Stimulated activated CD8-positive, alpha-beta memory T cell treated with anti-CD3 and anti-CD28 coated beads, Interleukin-15, amount 100 ng/mL, for 1 hour (primary cell): Measurements from ENCODE around the gene ANGPTL5.
"Not testable (repeated sequence)": the region's sequence is repeated elsewhere in the genome, so short reads cannot be mapped to it uniquely, and the experiment has no call there.

Source experiments
- DNase-seq: peaks from one replicate; pipeline ENCODE4 v3.0.0-alpha.2; 2020; ENCODE audit warnings: low read depth

The ANGPTL5 gene

DNA sequence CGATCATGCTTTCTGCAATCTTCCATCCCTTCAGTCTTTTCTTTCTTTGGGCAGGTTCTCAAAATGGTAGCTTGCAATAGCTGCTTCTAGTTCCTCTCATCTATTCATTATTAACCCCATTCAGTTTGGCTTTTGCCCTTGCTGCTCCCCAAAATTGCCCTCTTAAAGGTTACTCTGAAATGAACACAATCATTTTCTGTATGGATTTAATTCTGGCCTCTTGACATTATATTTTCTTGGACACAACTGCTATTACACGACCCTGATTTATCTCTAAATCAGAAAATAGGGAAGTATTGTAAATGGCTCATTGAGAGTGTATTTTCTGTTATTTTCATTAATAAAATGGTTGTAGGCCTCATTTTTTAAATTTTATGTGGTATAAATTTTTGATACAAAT is at the start of gene ANGPTL5:
Gene ANGPTL5, minus strand, starts transcription at position 101 of the 400 bp plus-strand sequence. CDS start 8,613 bp downstream, outside the sequence.
- DNase-seq = no peak

DNA sequence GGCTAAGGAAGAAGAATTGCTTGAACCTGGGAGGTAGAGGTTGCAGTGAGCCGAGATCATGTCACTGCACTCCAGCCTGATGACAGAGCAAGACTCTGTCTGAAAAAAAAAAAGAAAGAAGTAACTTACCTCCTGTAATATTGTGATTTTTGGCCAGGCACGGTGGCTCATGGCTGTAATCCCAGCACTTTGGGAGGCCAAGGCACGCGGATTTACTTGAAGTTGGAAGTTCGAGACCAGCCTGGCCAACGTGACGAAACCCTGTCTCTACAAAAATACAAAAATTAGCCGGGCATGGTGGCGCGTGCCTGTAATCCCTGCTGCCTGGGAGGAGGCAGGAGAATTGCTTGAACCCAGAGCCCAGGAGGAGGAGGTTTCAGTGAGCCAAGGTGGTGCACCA is 47.9 kb upstream of the ANGPTL5 start:
- not testable (repeated sequence) for DNase-seq

DNA sequence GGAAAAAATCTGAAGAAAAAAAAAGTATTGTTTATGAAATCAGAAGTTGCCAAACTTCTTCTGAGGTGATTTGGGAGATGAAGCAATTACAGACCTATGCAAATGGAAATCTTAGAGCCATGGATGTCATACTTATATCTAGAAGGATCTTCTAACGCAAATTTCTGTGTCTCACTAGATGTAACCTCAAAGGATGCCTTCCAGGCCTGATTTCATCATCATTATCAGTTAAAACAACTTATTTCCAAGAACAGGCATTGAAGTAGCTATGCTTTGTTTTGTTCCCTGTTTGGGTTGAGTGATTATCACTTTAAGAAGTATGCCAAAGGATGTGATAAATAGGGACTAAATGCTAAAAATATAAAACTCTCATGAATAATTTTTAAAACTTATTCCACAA is 43.9 kb upstream of the ANGPTL5 start:
- DNase-seq = no peak

DNA sequence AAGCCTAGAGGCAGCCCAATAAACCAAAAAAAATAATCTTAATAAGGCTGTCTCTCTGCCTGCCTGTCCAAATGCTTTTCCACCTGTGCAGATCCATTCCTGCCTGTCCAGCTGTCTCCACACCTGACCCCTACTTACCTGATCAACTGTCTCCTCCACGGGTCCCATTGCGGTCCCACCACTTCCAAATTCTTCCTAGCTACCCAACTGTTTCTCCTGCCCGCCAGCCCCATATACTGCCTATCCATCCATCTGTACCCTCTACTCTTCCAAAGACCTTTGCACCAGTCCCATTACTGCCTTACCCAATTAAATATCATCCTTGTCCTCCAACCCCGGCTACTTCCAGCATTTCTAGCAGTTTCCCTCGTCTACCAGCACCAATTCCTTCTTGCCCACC is 39.4 kb upstream of the ANGPTL5 start:
- DNase-seq = no peak

DNA sequence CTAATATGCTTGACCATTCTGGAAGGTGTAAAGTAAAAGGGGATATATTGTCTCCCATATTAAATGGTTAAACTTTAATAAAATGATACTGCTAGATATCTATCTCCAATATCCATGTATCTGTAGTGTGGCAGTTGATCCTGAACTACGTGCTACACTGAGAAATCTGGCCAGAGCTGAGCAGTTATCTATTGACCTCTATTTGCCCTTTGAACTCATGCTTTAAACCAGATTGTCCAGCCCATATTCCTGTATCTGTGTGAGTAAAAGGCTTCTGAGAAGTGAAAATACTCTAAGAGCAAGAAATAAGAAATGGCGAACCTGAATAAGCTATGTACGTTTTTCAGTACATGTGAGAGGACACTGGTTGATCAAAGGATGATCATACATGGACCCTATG is 39.0 kb upstream of the ANGPTL5 start:
- DNase-seq = no peak

DNA sequence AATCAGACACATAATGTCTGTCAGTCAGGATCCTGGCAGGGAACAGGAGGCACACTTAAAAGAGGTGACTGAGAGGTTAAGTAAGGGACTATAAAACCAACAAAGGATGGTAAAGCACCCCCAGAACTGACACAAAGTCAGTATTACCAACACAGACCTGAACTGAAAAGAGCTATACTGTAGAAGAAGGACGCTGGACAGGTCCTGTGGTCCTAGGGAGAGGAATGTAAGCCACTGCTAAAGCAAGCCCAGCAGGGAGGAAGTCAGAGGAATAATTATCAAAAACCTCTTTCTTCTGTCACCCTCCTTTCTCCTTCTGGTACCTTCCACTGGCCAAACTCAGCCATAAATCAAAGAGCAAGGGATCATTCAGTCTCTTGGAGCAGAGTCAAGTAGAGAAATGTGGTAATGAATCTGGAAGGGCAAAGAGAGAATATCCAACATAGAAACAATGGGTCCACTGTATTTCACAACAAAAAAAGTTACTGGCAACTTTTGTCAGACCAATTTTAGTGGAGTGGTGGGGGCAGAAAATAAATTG is 33.4 kb upstream of the ANGPTL5 start:
- no peak for DNase-seq

DNA sequence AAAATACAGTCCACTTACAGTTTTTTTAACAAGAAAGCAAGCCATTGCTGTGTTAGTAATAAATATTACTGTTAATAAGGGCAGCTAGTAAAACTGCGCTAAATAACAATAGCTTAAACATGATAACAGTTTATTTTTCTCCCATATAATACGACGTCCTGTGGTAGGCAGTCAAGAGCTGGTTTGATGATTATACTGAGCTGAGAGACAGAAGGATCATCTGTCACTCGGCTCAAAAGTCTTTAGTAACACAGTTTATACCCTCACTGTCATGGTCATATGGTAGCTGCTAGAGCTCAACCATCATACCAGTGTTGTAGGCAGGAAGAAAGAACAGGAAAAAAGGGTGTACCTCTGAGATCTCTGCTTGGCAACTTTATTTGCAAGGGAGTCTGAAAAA is 29.1 kb upstream of the ANGPTL5 start:
- no peak for DNase-seq

DNA sequence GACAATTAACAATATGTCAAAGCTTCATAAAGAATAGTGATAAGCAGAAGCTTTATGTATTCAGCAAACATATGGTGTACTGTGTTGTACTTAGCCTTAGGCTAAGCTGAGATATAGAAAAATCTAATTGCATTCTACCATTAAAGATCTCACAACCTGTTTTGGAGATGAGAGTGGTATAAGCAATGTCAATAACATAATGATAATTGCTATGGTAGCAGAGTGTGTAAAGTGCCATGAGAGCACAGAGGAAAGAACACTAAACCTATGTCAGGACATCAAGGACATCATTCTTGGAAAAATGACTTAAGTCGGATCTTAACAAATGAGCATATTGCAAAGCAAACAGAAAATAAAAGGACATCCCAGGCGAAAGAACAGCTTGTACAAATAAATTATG is 28.6 kb upstream of the ANGPTL5 start:
- no peak for DNase-seq

DNA sequence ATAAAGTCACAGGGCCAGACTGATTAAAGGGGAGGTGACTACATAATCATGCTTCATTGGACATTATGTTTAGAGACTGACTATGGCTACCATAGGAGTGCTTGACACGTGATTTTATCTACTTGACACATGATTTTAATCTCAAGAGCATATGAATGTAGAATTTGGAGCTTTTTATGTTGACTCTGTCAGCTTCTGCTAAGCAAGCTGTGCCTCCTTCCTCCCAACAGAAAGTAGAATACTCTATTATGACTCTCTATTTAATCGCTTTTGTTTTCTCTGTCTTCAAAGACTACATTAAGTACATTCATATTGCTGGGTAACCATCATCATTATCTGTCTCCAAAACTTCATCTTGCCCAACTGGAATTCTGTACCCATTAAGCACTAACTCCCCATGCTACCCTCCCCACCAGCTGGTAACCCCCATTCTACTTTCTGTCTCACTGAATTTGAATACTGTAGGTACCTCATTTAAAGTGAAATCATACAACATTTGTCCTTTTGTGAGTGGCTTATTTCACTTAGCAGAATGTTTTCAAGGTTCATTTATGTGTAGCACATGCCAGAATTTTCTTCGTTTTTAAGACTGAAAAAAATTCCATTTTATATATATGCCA is 24.7 kb upstream of the ANGPTL5 start:
- no peak for DNase-seq

DNA sequence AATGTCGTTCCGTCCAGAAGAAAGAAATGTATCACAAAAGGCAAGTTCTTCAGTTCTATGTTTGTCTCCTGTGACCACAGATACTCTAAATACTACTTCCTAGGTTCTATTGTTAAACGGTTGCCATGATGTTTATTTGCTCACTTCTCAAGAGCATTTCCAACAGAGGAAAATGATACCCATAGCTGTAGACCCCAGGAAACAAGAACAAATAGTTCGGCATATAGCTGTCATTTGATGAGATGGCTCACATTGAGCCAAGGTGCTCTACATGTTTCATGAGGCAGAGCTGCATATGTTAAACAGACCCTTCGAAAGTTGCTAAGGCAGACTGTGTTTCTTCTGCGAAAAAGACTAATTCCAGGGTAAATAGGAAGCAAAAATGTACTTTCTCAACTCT is 15.4 kb upstream of the ANGPTL5 start:
- no peak for DNase-seq

DNA sequence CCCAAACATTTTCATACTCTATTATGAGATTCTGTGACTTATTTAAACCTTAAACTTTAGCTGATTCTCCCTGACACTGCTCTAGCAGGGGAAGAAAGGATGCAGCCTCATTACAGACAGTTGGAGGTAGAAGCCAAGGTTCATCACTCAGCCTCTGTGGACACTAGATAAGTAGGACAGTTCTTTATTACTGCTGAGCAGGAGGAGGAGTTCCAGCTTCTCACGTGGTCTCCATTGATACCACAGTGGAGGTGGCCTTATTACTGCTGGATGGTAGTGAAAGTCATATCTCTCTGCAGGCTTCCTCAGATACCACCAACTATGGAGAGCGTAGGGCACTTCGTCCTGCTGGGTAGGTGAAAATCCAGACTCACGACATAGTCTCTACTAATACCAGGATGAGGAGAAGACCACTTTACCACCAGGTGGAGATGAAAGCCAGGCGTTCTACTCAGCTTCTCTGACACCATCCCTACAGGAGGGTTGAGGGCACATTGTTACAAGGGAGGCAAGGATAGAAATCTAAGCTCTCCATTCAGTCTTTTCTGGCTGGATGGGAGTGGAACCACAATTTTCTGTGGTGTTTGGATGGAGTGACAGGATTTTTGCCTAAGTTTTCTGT is 13.1 kb upstream of the ANGPTL5 start:
- DNase-seq = no peak

DNA sequence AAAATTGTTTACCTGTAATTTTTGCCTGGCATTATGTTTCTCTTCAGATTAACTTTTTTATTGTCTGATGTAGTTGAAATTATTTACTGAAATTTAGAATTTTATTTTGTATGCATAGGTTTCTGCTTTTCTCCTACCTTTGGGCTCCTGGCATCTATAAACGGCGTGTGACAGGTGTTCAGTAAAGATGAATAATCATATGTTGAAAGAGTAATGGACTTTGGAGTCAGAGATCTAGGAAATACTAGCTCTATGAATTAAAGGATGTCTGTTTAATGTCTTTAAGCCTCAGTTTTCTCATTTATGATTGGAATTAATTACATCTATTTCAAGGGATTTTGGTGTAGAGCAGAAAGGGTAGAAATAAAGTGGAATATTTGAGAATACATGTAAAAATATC is 7.2 kb upstream of the ANGPTL5 start:
- no peak for DNase-seq

DNA sequence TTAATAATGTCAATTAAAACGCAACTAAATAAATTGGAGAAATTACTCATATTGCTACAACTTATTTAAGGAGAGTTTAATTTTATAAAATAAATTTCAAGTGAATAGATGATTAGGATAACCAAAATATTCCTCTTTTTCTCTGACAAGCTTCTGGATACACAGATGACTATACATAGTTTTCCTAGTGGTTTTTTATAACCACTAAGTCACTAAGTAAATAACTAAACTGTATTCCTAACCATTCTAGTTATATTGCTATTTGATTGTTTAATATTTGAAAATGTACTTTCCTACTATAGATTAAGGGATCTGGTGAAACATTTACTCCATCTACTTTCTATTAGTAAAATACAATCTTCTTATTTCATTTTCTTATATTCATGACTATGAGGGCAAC is 4.7 kb upstream of the ANGPTL5 start:
- DNase-seq = no peak

DNA sequence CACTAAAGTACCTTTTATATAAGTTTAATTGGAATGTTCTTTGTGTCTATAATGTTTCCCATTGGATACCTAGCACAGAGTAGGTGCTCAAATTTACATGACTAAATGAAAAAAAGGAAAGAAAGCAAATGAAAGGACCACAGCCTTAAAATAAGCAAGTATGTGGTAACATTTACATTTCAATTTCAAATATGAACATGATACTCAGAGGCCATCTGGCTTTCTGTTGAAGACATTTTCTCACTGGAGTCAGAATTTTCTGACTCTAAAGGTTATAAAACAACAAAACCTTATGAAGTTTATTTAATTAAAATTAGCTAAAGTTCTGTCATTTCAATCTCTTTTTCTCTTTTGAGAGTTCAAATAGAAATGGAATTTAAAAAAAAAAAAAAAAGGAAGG is 904 bp upstream of the ANGPTL5 start:
- no peak for DNase-seq

DNA sequence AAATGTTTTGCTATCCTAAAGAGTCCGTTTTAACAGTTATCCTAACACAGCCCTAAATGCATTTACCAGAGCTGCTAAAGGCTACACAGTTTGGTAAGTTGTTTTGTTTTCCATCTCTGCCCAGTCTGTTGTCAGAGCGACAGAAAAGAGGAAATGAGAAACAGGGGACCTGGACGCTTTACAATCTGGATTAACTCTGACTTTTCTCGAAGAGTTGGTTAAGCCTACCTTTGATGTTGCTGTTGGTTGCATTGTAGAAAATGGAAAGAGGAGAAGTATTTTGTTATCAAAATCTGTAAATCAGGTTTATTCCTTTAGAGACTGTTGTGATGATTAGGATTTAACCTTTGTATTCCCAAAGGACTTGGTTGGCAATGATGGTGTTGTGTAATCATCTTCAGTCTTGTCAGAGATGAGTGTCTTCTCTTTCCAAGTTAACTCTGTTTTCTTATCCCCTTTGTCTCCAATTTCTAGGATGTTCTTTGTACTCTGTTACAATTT is 481 bp downstream of the ANGPTL5 start:
- no peak for DNase-seq

DNA sequence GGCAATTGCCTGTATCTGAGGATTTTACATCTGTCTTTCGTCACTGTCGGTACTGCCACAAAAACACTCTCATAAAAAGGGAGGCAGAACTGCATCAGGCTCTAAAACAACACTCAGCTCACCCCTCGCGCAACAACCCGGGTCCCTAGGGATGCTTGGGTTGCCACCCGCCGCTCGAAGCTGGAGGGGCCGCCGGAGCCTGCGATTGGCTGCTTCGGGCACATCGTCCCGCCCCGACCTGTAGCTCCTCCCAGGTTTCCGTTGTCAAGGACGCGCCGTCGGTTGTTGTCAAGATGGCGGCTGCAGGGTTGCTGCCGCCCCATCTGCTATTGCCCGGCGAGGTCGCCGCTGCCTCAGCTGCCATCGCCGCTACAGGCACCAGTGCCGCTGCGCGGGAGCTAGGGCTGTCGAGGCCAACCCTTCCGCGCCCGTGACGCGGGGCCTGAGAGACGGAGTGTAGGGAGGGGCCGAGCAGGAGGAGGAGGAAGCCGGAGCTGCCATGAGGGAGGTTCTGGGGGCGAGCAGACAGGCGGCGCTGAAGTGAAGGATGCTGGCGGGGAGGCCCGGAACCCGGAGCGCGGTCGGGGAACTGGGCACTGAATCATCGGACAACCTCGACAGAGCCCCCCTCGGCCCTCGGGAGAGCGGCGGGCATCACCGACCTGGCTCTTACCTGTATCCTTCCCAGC is 1.4 kb downstream of the ANGPTL5 start, which contains the start of gene CEP126:
Gene CEP126, plus strand, starts transcription at position 273 of the 689 bp plus-strand sequence. Its CDS starts 275 bp downstream, at position 548.
- peak; percentile 91 for DNase-seq

DNA sequence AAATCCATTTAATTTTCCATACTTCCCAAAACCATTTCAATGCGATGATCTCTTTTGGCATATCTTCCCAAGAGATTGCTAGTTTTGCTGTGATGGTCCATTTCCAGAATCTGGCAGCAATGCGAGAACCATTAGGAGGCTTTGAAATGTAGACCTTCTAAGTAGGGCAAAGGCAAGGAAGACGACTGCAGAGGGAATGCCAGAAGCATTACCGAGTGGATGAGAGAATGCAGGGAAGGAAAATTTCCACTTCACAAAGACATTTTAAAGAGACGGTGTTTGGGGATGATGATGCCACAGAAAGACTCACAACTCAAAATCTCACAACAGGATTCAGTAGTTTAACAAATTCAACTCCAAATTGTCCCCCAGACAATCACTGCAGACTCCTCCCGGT is 2.0 kb downstream of the ANGPTL5 start:
- DNase-seq = no peak

DNA sequence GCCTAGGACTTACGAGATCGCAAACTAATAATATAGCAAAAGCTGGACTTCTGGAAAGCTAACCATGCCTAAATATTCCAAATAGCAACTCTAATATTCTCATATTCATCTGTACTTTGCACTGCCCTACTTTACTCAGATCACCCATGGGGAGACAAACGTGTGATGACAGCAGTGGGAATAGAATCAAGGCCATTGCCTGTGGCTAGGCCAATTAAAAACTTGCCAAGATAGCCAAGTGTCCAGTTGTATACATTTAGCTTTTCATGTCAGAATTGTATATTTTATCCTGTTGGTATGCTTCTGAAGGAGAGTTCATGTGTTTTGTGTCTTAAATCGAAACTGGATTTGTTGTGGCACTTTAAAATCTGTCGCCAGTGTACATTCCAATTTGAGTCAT is 2.7 kb downstream of the ANGPTL5 start:
- DNase-seq = no peak

DNA sequence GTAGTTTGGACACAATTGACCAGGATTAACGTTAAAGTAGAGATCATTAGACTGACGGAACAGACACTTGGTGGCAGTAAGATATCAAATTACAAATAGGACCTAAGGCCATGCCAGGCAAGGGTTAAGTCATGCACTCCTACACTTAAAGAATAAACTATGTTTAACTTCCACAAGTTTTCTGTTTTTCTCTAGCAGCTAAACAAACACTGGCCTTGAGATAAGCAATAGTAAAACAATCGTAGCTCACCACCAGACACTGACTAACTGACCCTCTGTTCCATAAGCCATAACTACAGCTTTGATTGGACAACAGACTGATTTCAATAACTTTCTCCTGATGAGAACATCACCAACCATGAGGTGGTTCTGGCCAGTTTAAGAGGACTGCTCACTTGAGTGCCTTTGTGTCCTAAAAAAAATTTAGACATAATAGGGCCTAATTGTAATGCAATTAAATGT is 3.5 kb downstream of the ANGPTL5 start:
- no peak for DNase-seq

DNA sequence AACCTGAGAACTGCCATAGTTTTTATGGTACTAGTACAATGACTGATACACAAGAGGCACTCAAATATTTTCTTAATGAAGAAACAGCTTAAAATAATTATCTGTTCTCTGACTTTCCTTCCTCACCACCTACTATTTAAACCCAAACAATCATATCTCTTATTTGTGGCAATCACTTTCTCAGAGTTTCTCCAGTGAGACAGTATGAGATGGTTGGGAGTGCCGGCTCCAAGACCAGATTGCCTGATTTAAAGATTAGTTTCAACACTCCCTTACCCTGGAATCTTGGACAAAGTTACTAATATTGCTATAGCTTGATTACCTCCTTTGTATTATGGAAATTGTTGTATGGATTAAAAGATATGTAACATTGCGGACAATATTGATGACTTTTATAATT is 7.2 kb downstream of the ANGPTL5 start:
- no peak for DNase-seq

DNA sequence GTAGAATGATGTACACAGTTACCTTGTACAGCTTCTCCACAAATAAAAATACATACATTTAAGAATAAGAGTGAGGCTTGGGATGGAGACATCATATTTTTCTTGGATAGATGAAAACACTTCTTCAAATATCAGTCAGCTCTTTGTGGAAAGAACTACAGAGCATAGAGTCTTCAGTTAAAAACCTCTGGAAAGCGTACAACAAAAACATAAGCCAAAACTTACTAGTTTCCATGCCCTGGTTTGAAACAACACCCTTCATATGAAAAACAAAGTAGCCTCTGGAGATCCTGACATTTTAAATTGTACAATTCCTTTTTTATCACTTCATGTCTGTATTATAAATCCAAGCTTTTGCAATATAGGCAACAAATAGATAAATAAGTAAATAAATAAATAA is 8.5 kb downstream of the ANGPTL5 start:
- no peak for DNase-seq

DNA sequence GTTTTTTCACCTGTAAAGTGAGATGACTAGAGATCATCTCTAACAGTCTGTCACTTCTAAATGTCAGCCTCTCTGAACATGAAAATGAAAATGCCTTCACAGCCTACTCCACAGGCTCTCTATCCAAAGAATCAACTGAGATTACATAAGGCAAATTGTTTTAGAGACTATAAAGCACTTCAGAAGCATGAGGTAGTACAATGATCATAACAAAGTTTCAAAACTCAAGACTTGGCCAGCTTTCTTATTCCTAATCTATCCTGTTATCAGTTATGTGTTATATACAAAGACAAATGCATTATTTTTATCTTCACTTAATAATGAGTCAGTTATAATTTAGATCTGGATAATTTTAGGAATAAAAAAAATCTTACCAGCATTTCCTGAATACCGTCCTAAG is 21.8 kb downstream of the ANGPTL5 start:
- DNase-seq = no peak

DNA sequence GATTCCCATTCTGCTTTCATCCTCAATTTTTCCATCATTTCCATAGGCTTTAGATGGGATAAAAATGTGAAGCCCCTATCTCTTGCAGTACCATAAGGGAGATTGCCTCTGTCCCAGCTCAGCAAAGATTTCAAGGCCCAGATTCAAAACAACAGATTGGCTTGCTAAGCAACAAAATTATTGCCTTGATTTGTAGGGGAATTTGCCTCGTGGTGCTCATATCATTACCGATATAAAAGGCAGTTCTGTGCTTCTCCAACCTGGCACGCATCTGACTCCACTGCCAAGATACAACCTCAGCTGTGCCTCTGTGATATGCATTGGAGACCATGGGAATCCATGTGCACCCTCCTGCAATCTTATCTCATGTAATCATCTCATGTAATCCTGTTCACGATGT is 26.6 kb downstream of the ANGPTL5 start:
- no peak for DNase-seq
